Glutamatergic neuron (in vitro differentiated cells): ENCODE measurements around the gene IP6K1. TPM values are rescaled to one million over a fixed set of nuclear protein-coding genes. Genes with fewer than 3 reads are reported as not detected.

Experiments
- DNase-seq: peaks from one replicate; pipeline ENCODE4 v3.0.0; 2022
- H3K27ac Mint-ChIP-seq: one replicate; pipeline ENCODE4 v1.8.0; 2020; ENCODE audit warnings: mild to moderate bottlenecking, mixed read lengths, inconsistent platforms; ENCODE audit not compliant: unreplicated experiment
- H3K27me3 Mint-ChIP-seq: one replicate; pipeline ENCODE4 v1.8.0; 2020; ENCODE audit warnings: mild to moderate bottlenecking, moderate library complexity, mixed read lengths, inconsistent platforms; ENCODE audit not compliant: unreplicated experiment
- H3K36me3 Mint-ChIP-seq: one replicate; pipeline ENCODE4 v1.8.0; 2020; ENCODE audit warnings: mild to moderate bottlenecking, mixed read lengths, inconsistent platforms; ENCODE audit not compliant: unreplicated experiment
- H3K4me1 Mint-ChIP-seq: one replicate; pipeline ENCODE4 v1.8.0; 2020; ENCODE audit warnings: mild to moderate bottlenecking, low read depth, mixed read lengths, inconsistent platforms; ENCODE audit not compliant: unreplicated experiment
- H3K4me3 Mint-ChIP-seq: one replicate; pipeline ENCODE4 v1.8.0; 2020; ENCODE audit warnings: mild to moderate bottlenecking, mixed read lengths, inconsistent platforms; ENCODE audit not compliant: unreplicated experiment
- H3K9me3 Mint-ChIP-seq: one replicate; pipeline ENCODE4 v1.8.0; 2020; ENCODE audit warnings: mild to moderate bottlenecking, moderate library complexity, mixed read lengths, inconsistent platforms; ENCODE audit not compliant: unreplicated experiment
- total RNA-seq: library from RNA; stranded (reverse); fragmentation: NEBNext Ultra II Directional; extraction: Animal tissue kit (Norgen Biotek cat#: 25700); gene quantifications from one replicate; pipeline ENCODE4 v1.2.1, GENCODE V29; 2021; ENCODE audit not compliant: unreplicated experiment
- TF ChIP-seq, protein P1 (sequence below): fragments of 200-600 bp; sonication (generic); IDR thresholded peaks from one replicate; pipeline ENCODE4 v1.5.0; 2021; ENCODE audit not compliant: partially characterized antibody, unreplicated experiment

IP6K1 gene
- total RNA-seq, 1 donor from 2014 or later: 44.6 TPM

DNA sequence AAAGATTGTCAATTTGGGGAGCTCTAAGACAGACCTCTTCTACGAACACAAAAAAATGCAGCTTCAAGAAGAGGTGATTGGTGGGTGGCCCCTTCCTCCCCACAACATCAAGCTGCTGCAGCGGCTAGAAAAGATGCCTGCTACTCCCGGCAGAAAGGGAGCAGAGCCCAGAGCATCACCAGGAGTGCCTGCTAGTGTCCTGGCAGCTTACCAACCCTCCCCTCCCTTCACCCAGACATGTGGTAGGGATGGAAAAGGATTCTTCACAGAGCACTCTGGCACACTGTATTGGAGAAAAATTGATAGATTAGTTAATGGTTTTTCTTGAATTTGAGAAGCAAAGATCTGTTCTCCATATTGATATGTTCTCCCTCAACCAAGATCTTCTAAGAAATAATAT lies 10.8 kb downstream of the IP6K1 start:
- TF ChIP-seq, protein P1, sequence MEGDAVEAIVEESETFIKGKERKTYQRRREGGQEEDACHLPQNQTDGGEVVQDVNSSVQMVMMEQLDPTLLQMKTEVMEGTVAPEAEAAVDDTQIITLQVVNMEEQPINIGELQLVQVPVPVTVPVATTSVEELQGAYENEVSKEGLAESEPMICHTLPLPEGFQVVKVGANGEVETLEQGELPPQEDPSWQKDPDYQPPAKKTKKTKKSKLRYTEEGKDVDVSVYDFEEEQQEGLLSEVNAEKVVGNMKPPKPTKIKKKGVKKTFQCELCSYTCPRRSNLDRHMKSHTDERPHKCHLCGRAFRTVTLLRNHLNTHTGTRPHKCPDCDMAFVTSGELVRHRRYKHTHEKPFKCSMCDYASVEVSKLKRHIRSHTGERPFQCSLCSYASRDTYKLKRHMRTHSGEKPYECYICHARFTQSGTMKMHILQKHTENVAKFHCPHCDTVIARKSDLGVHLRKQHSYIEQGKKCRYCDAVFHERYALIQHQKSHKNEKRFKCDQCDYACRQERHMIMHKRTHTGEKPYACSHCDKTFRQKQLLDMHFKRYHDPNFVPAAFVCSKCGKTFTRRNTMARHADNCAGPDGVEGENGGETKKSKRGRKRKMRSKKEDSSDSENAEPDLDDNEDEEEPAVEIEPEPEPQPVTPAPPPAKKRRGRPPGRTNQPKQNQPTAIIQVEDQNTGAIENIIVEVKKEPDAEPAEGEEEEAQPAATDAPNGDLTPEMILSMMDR: no peak
- Mint-ChIP-seq H3K4me3 (no peak overlapping the region), H3K27me3 (no peaks in the 10 kb centered on the region), H3K27ac (no peak overlapping the region), H3K4me1 (peaks cover 5% of the 10 kb centered on the region), H3K36me3 (no peaks in the 10 kb centered on the region), H3K9me3 (no peaks in the 10 kb centered on the region)
- no peak for DNase-seq

DNA sequence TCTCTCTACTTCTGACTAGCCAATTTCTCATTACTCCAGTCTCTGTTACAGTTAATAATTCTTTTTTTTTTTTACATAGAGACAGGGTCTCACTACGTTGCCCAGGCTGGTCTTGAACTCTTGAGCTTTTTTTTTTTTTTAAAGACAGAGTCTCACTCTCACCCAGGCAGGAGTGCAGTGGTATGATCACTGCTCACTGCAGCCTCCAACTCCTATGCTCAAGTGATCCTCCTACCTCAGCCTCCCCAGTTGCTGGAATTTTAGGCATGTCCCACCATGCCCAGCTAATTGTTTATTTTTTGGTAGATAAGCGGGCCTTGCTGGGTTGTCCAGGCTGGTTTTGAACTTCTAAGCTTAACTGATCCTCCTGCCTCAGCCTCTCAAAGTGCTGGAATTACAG lies 13.6 kb downstream of the IP6K1 start:
- DNase-seq: no peak
- Mint-ChIP-seq H3K36me3 (no peaks in the 10 kb centered on the region), H3K4me1 (peaks cover 2% of the 10 kb centered on the region), H3K9me3 (no peaks in the 10 kb centered on the region), H3K4me3 (no peak overlapping the region), H3K27me3 (no peaks in the 10 kb centered on the region), H3K27ac (no peak overlapping the region)
- TF ChIP-seq, protein P1: no peak

DNA sequence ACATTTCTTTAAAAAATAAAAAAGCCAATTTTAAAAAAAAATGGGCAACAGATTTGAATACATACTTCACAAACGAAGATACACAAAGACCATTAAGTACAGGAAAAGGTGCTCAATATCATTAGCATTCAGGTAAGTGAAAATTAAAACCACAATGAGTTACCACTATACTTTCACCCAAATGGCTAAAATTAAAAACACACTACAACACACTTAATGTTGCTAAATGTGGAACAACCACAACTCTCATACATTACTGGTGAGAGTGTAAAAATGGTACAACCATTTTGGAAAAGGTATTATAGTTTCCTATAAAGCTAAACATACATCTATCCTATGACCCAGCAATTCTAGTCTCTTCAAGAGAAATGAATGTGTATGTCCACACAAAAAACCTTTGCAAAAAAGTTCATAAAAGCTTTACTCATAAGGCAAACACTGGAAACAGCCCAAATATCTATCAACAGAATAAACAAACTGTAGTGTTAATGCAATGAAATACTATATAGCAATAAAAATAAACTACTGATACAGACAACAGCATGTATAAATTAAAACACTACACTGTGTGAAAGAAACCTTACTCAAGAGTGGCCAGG lies 14.9 kb downstream of the IP6K1 start:
- peaks cover 2% of the 10 kb centered on the region for H3K4me1 Mint-ChIP-seq
- no peak for DNase-seq
- TF ChIP-seq, protein P1: no peak
- no peaks in the 10 kb centered on the region for H3K9me3 Mint-ChIP-seq
- no peak overlapping the region for H3K4me3 Mint-ChIP-seq
- no peaks in the 10 kb centered on the region for H3K36me3 Mint-ChIP-seq
- no peaks in the 10 kb centered on the region for H3K27me3 Mint-ChIP-seq
- H3K27ac Mint-ChIP-seq: no peak overlapping the region

DNA sequence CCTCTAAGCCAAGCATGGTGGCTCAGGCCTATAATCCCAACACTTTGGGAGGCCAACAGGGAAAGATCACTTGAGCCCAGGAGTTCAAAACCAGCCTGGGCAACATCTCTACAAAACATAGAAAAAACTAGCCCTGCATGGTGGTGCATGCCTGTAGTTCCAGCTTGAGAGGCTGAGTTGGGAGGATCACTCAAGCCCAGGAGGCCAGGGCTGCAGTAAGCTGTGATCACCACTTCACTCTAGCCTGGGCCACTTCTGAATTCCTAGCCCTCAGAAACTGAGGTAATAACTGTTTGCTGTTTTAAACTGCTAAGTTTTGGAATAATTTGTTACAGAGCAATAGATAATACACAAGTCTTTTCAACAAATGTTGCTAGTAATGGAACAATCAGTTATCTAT lies 16.4 kb downstream of the IP6K1 start:
- Mint-ChIP-seq H3K4me1 (no peaks in the 10 kb centered on the region), H3K27me3 (no peaks in the 10 kb centered on the region), H3K27ac (no peak overlapping the region), H3K9me3 (no peaks in the 10 kb centered on the region), H3K36me3 (no peaks in the 10 kb centered on the region), H3K4me3 (no peak overlapping the region)
- TF ChIP-seq, protein P1: no peak
- no peak for DNase-seq

DNA sequence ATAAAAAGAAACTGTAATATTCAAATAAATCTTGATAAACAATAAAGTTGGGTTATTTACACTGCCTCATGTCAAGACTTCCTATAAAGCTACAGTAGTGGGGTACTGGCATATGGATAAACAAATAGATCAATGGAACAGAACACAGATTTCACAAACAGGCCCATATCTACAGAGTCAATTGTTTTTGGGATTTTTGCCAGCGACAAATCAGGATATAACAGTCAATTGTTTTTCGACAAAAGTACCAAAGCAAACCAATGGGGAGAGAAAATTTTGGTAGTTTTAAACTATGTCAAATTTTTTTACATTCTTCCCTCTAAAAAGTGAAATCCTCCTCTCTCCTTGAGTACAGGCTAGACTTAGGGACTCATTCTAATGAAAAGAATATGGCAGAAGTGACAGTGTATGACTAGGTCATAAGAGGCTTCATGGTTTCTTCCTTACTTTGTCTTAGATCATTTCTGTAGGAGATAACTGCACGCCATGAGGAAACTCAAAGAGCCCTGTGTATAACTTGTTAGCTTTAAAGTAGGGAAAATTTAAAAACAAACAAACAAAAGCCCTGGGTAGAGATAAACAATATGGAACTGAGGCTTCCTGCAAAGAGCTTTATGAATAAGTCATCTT lies 16.9 kb downstream of the IP6K1 start:
- Mint-ChIP-seq H3K27ac (no peak overlapping the region), H3K9me3 (no peaks in the 10 kb centered on the region), H3K4me1 (no peaks in the 10 kb centered on the region), H3K36me3 (no peaks in the 10 kb centered on the region), H3K27me3 (no peaks in the 10 kb centered on the region), H3K4me3 (no peak overlapping the region)
- TF ChIP-seq, protein P1: no peak
- DNase-seq: no peak
